ENCODE data around the gene NUFIP1.
"Not testable (repeated sequence)": the region's sequence is repeated elsewhere in the genome, so short reads cannot be mapped to it uniquely, and the experiment has no call there.

NUFIP1 gene

DNA sequence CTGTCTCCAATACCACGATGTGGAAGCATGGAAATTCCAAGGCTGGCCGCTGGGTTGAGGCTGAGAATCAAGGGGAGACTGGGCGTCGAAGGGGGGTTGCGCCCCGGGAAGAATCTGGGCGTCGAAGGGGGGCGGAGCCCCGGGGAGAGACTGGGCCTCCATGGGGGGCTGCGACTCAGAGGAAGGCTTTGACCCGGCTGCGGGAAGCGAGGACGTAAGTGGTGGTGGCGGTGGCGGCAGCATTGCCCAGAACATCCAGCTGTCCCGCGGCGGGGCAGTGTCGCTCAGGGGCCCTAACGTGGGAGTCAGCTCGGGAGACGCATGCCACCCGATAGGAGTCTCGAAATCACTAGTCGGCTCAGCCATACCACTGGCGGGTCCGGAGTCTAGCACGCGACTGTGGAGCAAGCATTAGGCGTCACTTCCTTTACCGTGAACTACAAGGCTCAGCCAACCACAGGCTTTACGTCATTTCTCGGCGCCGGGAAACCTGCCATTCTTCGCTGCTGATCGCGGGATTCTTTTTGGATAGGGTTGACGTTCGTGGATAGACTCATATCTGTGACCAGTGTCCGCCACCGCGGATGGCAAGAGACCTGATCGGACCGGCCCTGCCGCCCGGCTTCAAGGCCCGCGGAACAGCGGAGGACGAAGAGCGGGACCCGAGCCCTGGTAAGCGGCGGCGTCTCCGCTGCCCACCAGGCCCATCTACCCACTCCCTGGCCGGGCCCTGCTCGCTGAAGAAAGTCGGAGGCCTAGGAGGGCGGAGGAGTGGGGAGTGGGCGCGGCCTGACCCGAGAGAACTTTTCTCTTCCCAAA is at the start of gene NUFIP1, which contains the start of gene GPALPP1:
TSS of gene NUFIP1 (minus strand) at position 401 of the 819 bp plus-strand sequence. CDS start at position 366, 35 bp downstream.
TSS of gene GPALPP1 (plus strand) at position 468 of the 819 bp plus-strand sequence. CDS start at position 585, 117 bp downstream.
- Histone ChIP-seq H3K4me3 (ENCODE audit: low read depth, low read length) (peak within 1 kb of the TSS; percentile 98), H3K4me1 (ENCODE audit: control insufficient read depth, insufficient read depth, low read length, unreplicated experiment) (peaks cover 15% of the 10 kb centered on the region), H2AFZ (ENCODE audit: low read length, unreplicated experiment) (peak within 1 kb of the TSS; percentile 72), H3K36me3 (ENCODE audit: insufficient read depth, low read length) (no peaks in the 10 kb centered on the region), H3K27ac (ENCODE audit: low read depth, low read length) (peak within 1 kb of the TSS; percentile 72), H3K79me2 (ENCODE audit: control insufficient read depth, insufficient read depth, low read length, unreplicated experiment) (peaks cover 77% of the 10 kb centered on the region), H3K27me3 (ENCODE audit: insufficient read depth, low read length) (no peaks in the 10 kb centered on the region)

- Histone ChIP-seq H3K4me1 (ENCODE audit: control insufficient read depth, insufficient read depth, low read length, unreplicated experiment) (peaks cover 7% of the 10 kb centered on the region), H2AFZ (ENCODE audit: low read length, unreplicated experiment) (no peak overlapping the region), H3K27me3 (ENCODE audit: insufficient read depth, low read length) (no peaks in the 10 kb centered on the region), H3K36me3 (ENCODE audit: insufficient read depth, low read length) (no peaks in the 10 kb centered on the region; the same call in 1 of the 2 replicates), H3K79me2 (ENCODE audit: control insufficient read depth, insufficient read depth, low read length, unreplicated experiment) (no peaks in the 10 kb centered on the region), H3K27ac (ENCODE audit: low read depth, low read length) (no peak overlapping the region), H3K4me3 (ENCODE audit: low read depth, low read length) (no peak overlapping the region)
Measured at GRCh38 chr13:45036206-45036605, 46.9 kb upstream of the NUFIP1 start.

- Histone ChIP-seq H3K27ac (ENCODE audit: low read depth, low read length) (no peak overlapping the region), H3K4me3 (ENCODE audit: low read depth, low read length) (no peak overlapping the region), H3K27me3 (ENCODE audit: insufficient read depth, low read length) (no peaks in the 10 kb centered on the region), H2AFZ (ENCODE audit: low read length, unreplicated experiment) (no peak overlapping the region), H3K4me1 (ENCODE audit: control insufficient read depth, insufficient read depth, low read length, unreplicated experiment) (no peaks in the 10 kb centered on the region), H3K36me3 (ENCODE audit: insufficient read depth, low read length) (no peaks in the 10 kb centered on the region; the same call in 1 of the 2 replicates), H3K79me2 (ENCODE audit: control insufficient read depth, insufficient read depth, low read length, unreplicated experiment) (no peaks in the 10 kb centered on the region)
Measured at GRCh38 chr13:45034342-45034741, 45.1 kb upstream of the NUFIP1 start.

GRCh38 chr13:45024847-45025246 is 35.6 kb upstream of the NUFIP1 start:
- H3K4me3 ChIP-seq (ENCODE audit: low read depth, low read length), result no peak overlapping the region
- no peaks in the 10 kb centered on the region for H3K4me1 ChIP-seq (ENCODE audit: control insufficient read depth, insufficient read depth, low read length, unreplicated experiment)
- H2AFZ ChIP-seq (ENCODE audit: low read length, unreplicated experiment), result no peak overlapping the region
- no peaks in the 10 kb centered on the region for H3K79me2 ChIP-seq (ENCODE audit: control insufficient read depth, insufficient read depth, low read length, unreplicated experiment)
- H3K36me3 ChIP-seq (ENCODE audit: insufficient read depth, low read length), result peaks cover 16% of the 10 kb centered on the region
- H3K27me3 ChIP-seq (ENCODE audit: insufficient read depth, low read length), result no peaks in the 10 kb centered on the region
- no peak overlapping the region for H3K27ac ChIP-seq (ENCODE audit: low read depth, low read length)

DNA sequence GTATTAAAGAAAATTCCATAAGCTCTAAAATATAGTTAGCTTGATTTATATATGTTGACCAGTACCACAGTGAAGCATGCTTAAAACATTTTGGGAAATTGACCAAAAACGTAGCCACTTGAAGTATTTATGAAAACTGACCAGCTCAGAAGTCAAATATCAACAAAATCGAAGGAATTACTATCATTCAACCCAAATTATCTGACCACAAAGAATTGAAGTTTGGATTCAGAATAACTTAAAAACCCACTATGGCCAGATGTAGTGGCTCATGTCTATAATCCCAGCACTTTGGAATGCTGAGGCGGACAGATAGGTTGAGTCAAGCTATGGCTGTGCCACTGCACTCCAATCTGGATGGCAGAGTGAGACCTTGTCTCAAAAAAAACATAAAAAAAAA is 32.0 kb upstream of the NUFIP1 start:
- Histone ChIP-seq H3K4me1 (ENCODE audit: control insufficient read depth, insufficient read depth, low read length, unreplicated experiment) (no peaks in the 10 kb centered on the region), H3K4me3 (ENCODE audit: low read depth, low read length) (no peak overlapping the region), H2AFZ (ENCODE audit: low read length, unreplicated experiment) (no peak overlapping the region), H3K36me3 (ENCODE audit: insufficient read depth, low read length) (peaks cover 17% of the 10 kb centered on the region), H3K27ac (ENCODE audit: low read depth, low read length) (no peak overlapping the region), H3K27me3 (ENCODE audit: insufficient read depth, low read length) (no peaks in the 10 kb centered on the region), H3K79me2 (ENCODE audit: control insufficient read depth, insufficient read depth, low read length, unreplicated experiment) (no peaks in the 10 kb centered on the region)

DNA sequence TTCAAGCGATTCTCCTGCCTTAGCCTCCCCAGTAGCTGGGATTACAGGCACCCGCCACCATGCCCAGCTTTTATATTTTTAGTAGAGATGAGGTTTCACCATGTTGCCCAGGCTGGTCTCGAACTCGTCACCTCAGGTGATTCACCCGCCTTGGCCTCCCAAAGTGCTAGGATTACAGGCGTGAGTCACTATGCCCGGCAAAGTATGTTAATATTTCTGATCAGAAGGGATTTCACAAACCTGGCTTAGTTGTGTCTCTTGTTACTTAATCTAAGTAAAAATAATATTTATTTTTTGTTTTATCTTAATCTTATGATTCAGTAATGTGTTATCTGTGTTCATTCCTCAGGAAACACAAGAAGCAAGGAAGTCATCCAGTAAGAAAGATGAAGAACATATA is 30.7 kb upstream of the NUFIP1 start:
- not testable (repeated sequence) for H3K4me3 ChIP-seq (ENCODE audit: low read depth, low read length); H3K27ac ChIP-seq (ENCODE audit: low read depth, low read length); H3K27me3 ChIP-seq (ENCODE audit: insufficient read depth, low read length); H3K4me1 ChIP-seq (ENCODE audit: control insufficient read depth, insufficient read depth, low read length, unreplicated experiment); H3K79me2 ChIP-seq (ENCODE audit: control insufficient read depth, insufficient read depth, low read length, unreplicated experiment); H2AFZ ChIP-seq (ENCODE audit: low read length, unreplicated experiment)
- peaks cover 17% of the 10 kb centered on the region for H3K36me3 ChIP-seq (ENCODE audit: insufficient read depth, low read length)

- no peaks in the 10 kb centered on the region for H3K79me2 ChIP-seq (ENCODE audit: control insufficient read depth, insufficient read depth, low read length, unreplicated experiment)
- no peaks in the 10 kb centered on the region for H3K27me3 ChIP-seq (ENCODE audit: insufficient read depth, low read length)
- no peak overlapping the region for H3K27ac ChIP-seq (ENCODE audit: low read depth, low read length)
- H3K36me3 ChIP-seq (ENCODE audit: insufficient read depth, low read length), result peaks cover 15% of the 10 kb centered on the region
- no peaks in the 10 kb centered on the region for H3K4me1 ChIP-seq (ENCODE audit: control insufficient read depth, insufficient read depth, low read length, unreplicated experiment)
- H2AFZ ChIP-seq (ENCODE audit: low read length, unreplicated experiment), result no peak overlapping the region
- no peak overlapping the region for H3K4me3 ChIP-seq (ENCODE audit: low read depth, low read length)
Measured at GRCh38 chr13:45016792-45017425, 27.6 kb upstream of the NUFIP1 start.

- Histone ChIP-seq H3K27me3 (ENCODE audit: insufficient read depth, low read length) (no peaks in the 10 kb centered on the region), H3K36me3 (ENCODE audit: insufficient read depth, low read length) (peaks cover 3% of the 10 kb centered on the region), H2AFZ (ENCODE audit: low read length, unreplicated experiment) (no peak overlapping the region), H3K79me2 (ENCODE audit: control insufficient read depth, insufficient read depth, low read length, unreplicated experiment) (no peaks in the 10 kb centered on the region), H3K27ac (ENCODE audit: low read depth, low read length) (no peak overlapping the region), H3K4me3 (ENCODE audit: low read depth, low read length) (no peak overlapping the region), H3K4me1 (ENCODE audit: control insufficient read depth, insufficient read depth, low read length, unreplicated experiment) (no peaks in the 10 kb centered on the region)
Measured at GRCh38 chr13:45015300-45015699, 26.0 kb upstream of the NUFIP1 start.

DNA sequence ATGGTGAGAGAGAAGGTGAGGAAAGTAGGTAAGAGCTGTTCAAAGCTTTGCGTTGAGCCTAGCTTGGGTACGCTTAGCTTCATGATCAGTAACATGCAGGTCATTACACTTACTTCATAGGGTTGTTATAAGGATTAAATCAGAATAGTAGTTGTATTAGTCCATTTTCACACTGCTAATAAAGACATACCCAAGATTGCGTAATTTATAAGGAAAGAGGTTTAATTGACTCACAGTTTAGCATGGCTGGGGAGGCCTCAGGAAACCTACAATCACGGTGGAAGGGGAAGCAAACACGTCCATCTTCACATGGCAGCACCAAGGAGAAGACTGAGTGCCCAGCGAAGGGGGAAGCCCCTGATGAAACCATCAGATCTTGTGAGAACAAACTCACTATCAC is 21.9 kb upstream of the NUFIP1 start:
- Histone ChIP-seq H2AFZ (ENCODE audit: low read length, unreplicated experiment) (no peak overlapping the region), H3K4me3 (ENCODE audit: low read depth, low read length) (no peak overlapping the region), H3K27me3 (ENCODE audit: insufficient read depth, low read length) (no peaks in the 10 kb centered on the region), H3K79me2 (ENCODE audit: control insufficient read depth, insufficient read depth, low read length, unreplicated experiment) (no peaks in the 10 kb centered on the region), H3K27ac (ENCODE audit: low read depth, low read length) (no peak overlapping the region), H3K36me3 (ENCODE audit: insufficient read depth, low read length) (peaks cover 17% of the 10 kb centered on the region; the same call in 1 of the 2 replicates), H3K4me1 (ENCODE audit: control insufficient read depth, insufficient read depth, low read length, unreplicated experiment) (no peaks in the 10 kb centered on the region)

GRCh38 chr13:45007823-45008222 is 18.6 kb upstream of the NUFIP1 start:
- peaks cover 17% of the 10 kb centered on the region; the same call in 1 of the 2 replicates for H3K36me3 ChIP-seq (ENCODE audit: insufficient read depth, low read length)
- H3K27me3 ChIP-seq (ENCODE audit: insufficient read depth, low read length), result no peaks in the 10 kb centered on the region
- H2AFZ ChIP-seq (ENCODE audit: low read length, unreplicated experiment), result no peak overlapping the region
- no peak overlapping the region for H3K27ac ChIP-seq (ENCODE audit: low read depth, low read length)
- no peaks in the 10 kb centered on the region for H3K4me1 ChIP-seq (ENCODE audit: control insufficient read depth, insufficient read depth, low read length, unreplicated experiment)
- H3K79me2 ChIP-seq (ENCODE audit: control insufficient read depth, insufficient read depth, low read length, unreplicated experiment), result no peaks in the 10 kb centered on the region
- H3K4me3 ChIP-seq (ENCODE audit: low read depth, low read length), result no peak overlapping the region

GRCh38 chr13:45007225-45007624 is 18.0 kb upstream of the NUFIP1 start:
- peaks cover 17% of the 10 kb centered on the region; the same call in 1 of the 2 replicates for H3K36me3 ChIP-seq (ENCODE audit: insufficient read depth, low read length)
- no peak overlapping the region for H2AFZ ChIP-seq (ENCODE audit: low read length, unreplicated experiment)
- no peaks in the 10 kb centered on the region for H3K79me2 ChIP-seq (ENCODE audit: control insufficient read depth, insufficient read depth, low read length, unreplicated experiment)
- no peak overlapping the region for H3K27ac ChIP-seq (ENCODE audit: low read depth, low read length)
- H3K27me3 ChIP-seq (ENCODE audit: insufficient read depth, low read length), result no peaks in the 10 kb centered on the region
- H3K4me3 ChIP-seq (ENCODE audit: low read depth, low read length), result no peak overlapping the region
- no peaks in the 10 kb centered on the region for H3K4me1 ChIP-seq (ENCODE audit: control insufficient read depth, insufficient read depth, low read length, unreplicated experiment)
